A673 (cell line): Measurements from ENCODE around the gene LEFTY1.

ENCODE experiments used
- EZH2 ChIP-seq: fragments of 200-600 bp; sonication (generic); IDR thresholded peaks from 2 replicates; pipeline ENCODE4 v1.6.1; 2017; ENCODE audit warnings: borderline replicate concordance, low read depth, mild to moderate bottlenecking, mixed read lengths, antibody characterized with exemption, low read length; ENCODE audit not compliant: poor library complexity, severe bottlenecking
- TF ChIP-seq, protein P1 (sequence below): fragments of 300-800, 200-600 bp; sonication (generic); conservative IDR thresholded peaks from 2 replicates; pipeline ENCODE4 v1.5.1; 2017; ENCODE audit warnings: low read depth, mild to moderate bottlenecking, antibody characterized with exemption, low read length, moderate library complexity, mixed read lengths

DNA sequence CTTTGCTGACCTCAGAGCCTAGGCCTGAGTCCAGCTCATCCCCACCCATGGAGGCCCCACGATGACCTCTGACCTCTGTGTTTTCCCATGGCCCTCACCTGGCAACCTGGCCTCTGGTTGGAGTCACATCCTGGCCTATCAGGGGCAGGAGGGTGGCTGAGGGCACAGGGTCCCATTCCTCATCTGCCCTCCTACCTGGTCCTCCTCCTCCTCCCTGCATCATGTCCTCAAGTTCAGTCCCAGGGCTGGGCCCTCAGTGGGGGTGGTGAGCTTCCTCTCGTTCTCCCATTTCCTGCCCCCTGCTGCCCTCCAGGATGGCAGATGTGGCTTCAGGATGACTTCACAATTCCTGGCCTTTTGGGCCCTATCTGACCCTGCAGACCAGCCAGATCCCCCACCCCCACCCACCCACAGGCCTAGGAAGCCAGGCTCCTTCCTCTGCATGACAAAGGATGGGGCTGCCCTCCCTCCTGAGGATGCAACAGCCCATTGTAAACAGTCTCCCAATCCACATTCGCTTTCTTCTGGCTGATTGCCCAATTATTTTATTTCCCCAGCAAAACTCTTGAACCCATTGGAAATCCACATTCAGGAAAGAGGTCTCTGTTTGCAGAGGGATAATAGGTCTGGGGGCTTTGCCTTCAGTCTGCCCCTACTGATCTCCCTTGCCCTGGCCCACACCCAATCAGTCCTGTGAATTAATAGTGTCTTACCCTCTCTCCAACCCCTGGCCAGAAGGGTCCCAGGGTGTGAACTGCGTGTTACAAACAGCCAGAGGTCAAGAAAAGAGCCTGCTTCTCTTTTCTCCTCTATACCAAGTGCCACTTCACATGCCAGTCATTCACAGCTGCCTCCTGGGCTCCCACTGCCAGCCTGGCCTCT, 10.3 kb upstream of the LEFTY1 start:
- TF ChIP-seq, protein P1, sequence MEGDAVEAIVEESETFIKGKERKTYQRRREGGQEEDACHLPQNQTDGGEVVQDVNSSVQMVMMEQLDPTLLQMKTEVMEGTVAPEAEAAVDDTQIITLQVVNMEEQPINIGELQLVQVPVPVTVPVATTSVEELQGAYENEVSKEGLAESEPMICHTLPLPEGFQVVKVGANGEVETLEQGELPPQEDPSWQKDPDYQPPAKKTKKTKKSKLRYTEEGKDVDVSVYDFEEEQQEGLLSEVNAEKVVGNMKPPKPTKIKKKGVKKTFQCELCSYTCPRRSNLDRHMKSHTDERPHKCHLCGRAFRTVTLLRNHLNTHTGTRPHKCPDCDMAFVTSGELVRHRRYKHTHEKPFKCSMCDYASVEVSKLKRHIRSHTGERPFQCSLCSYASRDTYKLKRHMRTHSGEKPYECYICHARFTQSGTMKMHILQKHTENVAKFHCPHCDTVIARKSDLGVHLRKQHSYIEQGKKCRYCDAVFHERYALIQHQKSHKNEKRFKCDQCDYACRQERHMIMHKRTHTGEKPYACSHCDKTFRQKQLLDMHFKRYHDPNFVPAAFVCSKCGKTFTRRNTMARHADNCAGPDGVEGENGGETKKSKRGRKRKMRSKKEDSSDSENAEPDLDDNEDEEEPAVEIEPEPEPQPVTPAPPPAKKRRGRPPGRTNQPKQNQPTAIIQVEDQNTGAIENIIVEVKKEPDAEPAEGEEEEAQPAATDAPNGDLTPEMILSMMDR: no peak
- no peak for TF ChIP-seq EZH2
